SU-DHL-6 (cell line): Measurements from ENCODE around the gene NXPH1.

Source experiments
- H2AFZ ChIP-seq: fragments of 200-600 bp; sonication (generic); 2 replicates; pipeline ENCODE4 v1.6.1; 2014; ENCODE audit warnings: low read depth, mild to moderate bottlenecking, moderate library complexity, mixed read lengths, antibody characterized with exemption, low read length; ENCODE audit not compliant: severe bottlenecking
- H3F3A ChIP-seq: fragments of 200-600 bp; shearing (Covaris generic); 2 replicates; pipeline ENCODE4 v1.6.0; 2016; ENCODE audit warnings: antibody characterized with exemption, mild to moderate bottlenecking; ENCODE audit not compliant: insufficient read depth
- H3K27ac ChIP-seq: fragments of 200-600 bp; sonication (generic); 2 replicates; pipeline ENCODE4 v1.5.1; 2016; ENCODE audit warnings: low read depth, mild to moderate bottlenecking, low read length, moderate library complexity, mixed read lengths
- H3K27me3 ChIP-seq: fragments of 200-600 bp; sonication (generic), shearing (Covaris generic); 2 replicates; pipeline ENCODE4 v1.6.0; 2014; ENCODE audit warnings: mild to moderate bottlenecking, low read length
- H3K36me3 ChIP-seq: fragments of 200-600 bp; sonication (generic); 2 replicates; pipeline ENCODE4 v1.6.1; 2014; ENCODE audit warnings: mild to moderate bottlenecking, low read length, mixed read lengths
- H3K4me2 ChIP-seq: fragments of 300-600, 200-600 bp; shearing (Covaris generic), sonication (generic); 2 replicates; pipeline ENCODE4 v1.6.0; 2014; ENCODE audit warnings: low read length, low read depth, mild to moderate bottlenecking; ENCODE audit not compliant: poor library complexity, severe bottlenecking
- H3K4me3 ChIP-seq: fragments of 200-600 bp; sonication (generic); 2 replicates; pipeline ENCODE4 v1.5.1; 2014; ENCODE audit warnings: antibody characterized with exemption, low read length, mild to moderate bottlenecking, mixed read lengths; ENCODE audit not compliant: insufficient read depth, poor library complexity, severe bottlenecking
- H3K79me2 ChIP-seq: fragments of 200-600 bp; sonication (generic); 2 replicates; pipeline ENCODE4 v1.6.1; 2014; ENCODE audit warnings: mild to moderate bottlenecking, low read length, moderate library complexity; ENCODE audit not compliant: insufficient read depth
- H3K9ac ChIP-seq: fragments of 200-600 bp; sonication (generic); 2 replicates; pipeline ENCODE4 v1.7.0; 2014; ENCODE audit warnings: mild to moderate bottlenecking, low read length
- H3K9me2 ChIP-seq: fragments of 200-600 bp; sonication (generic); replicated peaks from 2 replicates; pipeline ENCODE4 v1.6.1; 2014; ENCODE audit warnings: low read length; ENCODE audit not compliant: insufficient read depth
- H3K9me3 ChIP-seq: fragments of 200-600 bp; sonication (generic); 2 replicates; pipeline ENCODE4 v1.6.1; 2014; ENCODE audit warnings: low read length, mixed read lengths; ENCODE audit not compliant: insufficient read depth
- H4K20me1 ChIP-seq: fragments of 200-600 bp; sonication (generic); 2 replicates; pipeline ENCODE4 v1.6.1; 2014; ENCODE audit warnings: low read depth, mild to moderate bottlenecking, antibody characterized with exemption, low read length, moderate library complexity, mixed read lengths
- EZH2phosphoT487 ChIP-seq: fragments of 200-600 bp; sonication (generic), shearing (Covaris generic); conservative IDR thresholded peaks from 2 replicates; pipeline ENCODE4 v1.6.1; 2018; ENCODE audit warnings: mild to moderate bottlenecking, antibody characterized with exemption, low read length, moderate library complexity, mixed read lengths
- TF ChIP-seq, protein P1 (sequence below): fragments of 200-600 bp; sonication (generic); IDR thresholded peaks from one replicate; pipeline ENCODE4 v1.5.1; 2017; ENCODE audit warnings: antibody characterized with exemption, mild to moderate bottlenecking, low read length, moderate library complexity; ENCODE audit not compliant: insufficient read depth, poor library complexity, severe bottlenecking

The NXPH1 gene

GRCh38 chr7:8773518-8773917 lies 340.1 kb downstream of the NXPH1 start:
- Histone ChIP-seq H3K9ac (no peak overlapping the region), H3K27me3 (no peaks in the 10 kb centered on the region), H3F3A (no peaks in the 10 kb centered on the region), H3K9me2 (no peaks in the 10 kb centered on the region), H3K27ac (no peak overlapping the region), H3K36me3 (no peaks in the 10 kb centered on the region; the same call in 1 of the 2 replicates), H3K79me2 (no peaks in the 10 kb centered on the region), H3K4me2 (no peak overlapping the region), H2AFZ (no peak overlapping the region), H3K4me3 (no peak overlapping the region), H4K20me1 (no peaks in the 10 kb centered on the region), H3K9me3 (no peaks in the 10 kb centered on the region)
- TF ChIP-seq, protein P1, sequence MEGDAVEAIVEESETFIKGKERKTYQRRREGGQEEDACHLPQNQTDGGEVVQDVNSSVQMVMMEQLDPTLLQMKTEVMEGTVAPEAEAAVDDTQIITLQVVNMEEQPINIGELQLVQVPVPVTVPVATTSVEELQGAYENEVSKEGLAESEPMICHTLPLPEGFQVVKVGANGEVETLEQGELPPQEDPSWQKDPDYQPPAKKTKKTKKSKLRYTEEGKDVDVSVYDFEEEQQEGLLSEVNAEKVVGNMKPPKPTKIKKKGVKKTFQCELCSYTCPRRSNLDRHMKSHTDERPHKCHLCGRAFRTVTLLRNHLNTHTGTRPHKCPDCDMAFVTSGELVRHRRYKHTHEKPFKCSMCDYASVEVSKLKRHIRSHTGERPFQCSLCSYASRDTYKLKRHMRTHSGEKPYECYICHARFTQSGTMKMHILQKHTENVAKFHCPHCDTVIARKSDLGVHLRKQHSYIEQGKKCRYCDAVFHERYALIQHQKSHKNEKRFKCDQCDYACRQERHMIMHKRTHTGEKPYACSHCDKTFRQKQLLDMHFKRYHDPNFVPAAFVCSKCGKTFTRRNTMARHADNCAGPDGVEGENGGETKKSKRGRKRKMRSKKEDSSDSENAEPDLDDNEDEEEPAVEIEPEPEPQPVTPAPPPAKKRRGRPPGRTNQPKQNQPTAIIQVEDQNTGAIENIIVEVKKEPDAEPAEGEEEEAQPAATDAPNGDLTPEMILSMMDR: no peak
- no peak for TF ChIP-seq EZH2phosphoT487

DNA sequence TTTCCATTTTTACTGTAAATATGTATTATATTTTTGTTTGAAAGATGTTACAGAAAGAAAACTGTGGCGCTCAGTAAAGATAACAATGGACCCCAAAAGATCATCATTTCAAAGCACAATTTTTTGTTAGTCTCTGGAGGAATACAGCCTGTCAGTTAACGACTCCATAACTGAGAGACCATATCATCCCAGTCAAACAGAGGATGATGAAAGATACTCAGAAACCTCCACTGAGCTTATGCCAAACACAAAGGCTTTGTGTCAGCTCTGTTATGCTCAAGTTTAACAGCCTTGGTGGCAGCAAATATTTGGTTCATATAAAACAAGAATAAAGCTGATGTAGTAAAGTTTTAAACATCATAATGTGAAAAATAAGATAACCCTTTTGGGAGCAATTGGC lies 345.1 kb downstream of the NXPH1 start:
- H2AFZ ChIP-seq: no peak overlapping the region
- H3K79me2 ChIP-seq: no peaks in the 10 kb centered on the region
- H3K36me3 ChIP-seq: no peaks in the 10 kb centered on the region; the same call in 1 of the 2 replicates

DNA sequence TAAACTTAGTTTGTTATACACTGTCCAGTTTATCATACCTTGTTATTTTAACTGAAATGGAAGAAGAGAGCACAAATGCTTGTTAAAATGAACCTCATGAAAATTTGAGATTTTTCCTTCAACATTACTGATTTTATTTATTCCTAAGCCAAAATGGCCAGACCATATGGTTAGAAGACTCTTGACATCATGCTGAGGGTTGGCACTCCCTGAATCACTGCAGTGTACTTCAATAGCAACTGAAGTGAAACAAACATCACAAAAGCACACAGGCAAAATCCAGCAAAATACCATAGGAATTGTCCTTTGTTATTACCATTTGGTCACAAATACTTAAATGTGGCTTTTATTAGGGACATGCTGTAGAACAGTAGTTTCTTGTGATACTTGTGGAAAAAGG lies 347.8 kb downstream of the NXPH1 start:
- Histone ChIP-seq H3K27me3 (no peaks in the 10 kb centered on the region), H3K9me3 (no peaks in the 10 kb centered on the region), H2AFZ (no peak overlapping the region), H3K9ac (no peak overlapping the region), H3K4me2 (no peak overlapping the region), H3K27ac (no peak overlapping the region), H3K36me3 (no peaks in the 10 kb centered on the region; the same call in 1 of the 2 replicates), H3K79me2 (no peaks in the 10 kb centered on the region), H3F3A (no peaks in the 10 kb centered on the region), H4K20me1 (no peaks in the 10 kb centered on the region), H3K9me2 (no peaks in the 10 kb centered on the region), H3K4me3 (no peak overlapping the region)
- TF ChIP-seq EZH2phosphoT487: no peak
- TF ChIP-seq, protein P1: no peak

More for the DNA sequence above, 345.1 kb downstream of the NXPH1 start:
- no peak overlapping the region for H3K4me2 ChIP-seq
- H3K27me3 ChIP-seq: no peaks in the 10 kb centered on the region
- H3K9me2 ChIP-seq: no peaks in the 10 kb centered on the region
- no peak overlapping the region for H3K4me3 ChIP-seq
- H3K9ac ChIP-seq: no peak overlapping the region
- H3K9me3 ChIP-seq: no peaks in the 10 kb centered on the region
- TF ChIP-seq EZH2phosphoT487: no peak
- TF ChIP-seq, protein P1: no peak
- H3K27ac ChIP-seq: no peak overlapping the region
- no peaks in the 10 kb centered on the region for H4K20me1 ChIP-seq
- H3F3A ChIP-seq: no peaks in the 10 kb centered on the region
